GM19240 (cell line): ENCODE data around the gene NXPE4.
"Not testable (repeated sequence)": the region's sequence is repeated elsewhere in the genome, so short reads cannot be mapped to it uniquely, and the experiment has no call there.

ENCODE experiments used
- DNase-seq: peaks from one replicate; pipeline ENCODE4 v3.0.0; 2011; ENCODE audit warnings: low spot score; ENCODE audit not compliant: insufficient read length

Gene NXPE4

GRCh38 chr11:114595571-114595970, at the start of gene NXPE4:
Gene NXPE4 (minus strand): TSS chr11:114595786. CDS start chr11:114594759, 1,027 bp downstream.
- DNase-seq, result no peak

GRCh38 chr11:114639440-114639839, 43.9 kb upstream of the NXPE4 start:
- not testable (repeated sequence) for DNase-seq

- DNase-seq, result not testable (repeated sequence)
Measured at GRCh38 chr11:114631445-114631965, 35.9 kb upstream of the NXPE4 start.

- DNase-seq, result no peak
Measured at GRCh38 chr11:114625294-114625693, 29.7 kb upstream of the NXPE4 start.

- no peak for DNase-seq
Measured at GRCh38 chr11:114624455-114625207, 29.0 kb upstream of the NXPE4 start.

- DNase-seq, result no peak
Measured at GRCh38 chr11:114623720-114624119, 28.1 kb upstream of the NXPE4 start.

- no peak for DNase-seq
Measured at GRCh38 chr11:114622858-114623257, 27.3 kb upstream of the NXPE4 start.

- DNase-seq, result no peak
Measured at GRCh38 chr11:114621950-114622809, 26.6 kb upstream of the NXPE4 start.

GRCh38 chr11:114621072-114621471, 25.5 kb upstream of the NXPE4 start:
- no peak for DNase-seq

- DNase-seq, result no peak
Measured at GRCh38 chr11:114619659-114620173, 24.1 kb upstream of the NXPE4 start.

- DNase-seq, result no peak
Measured at GRCh38 chr11:114618139-114618538, 22.6 kb upstream of the NXPE4 start.

- DNase-seq, result no peak
Measured at GRCh38 chr11:114617157-114618124, 21.9 kb upstream of the NXPE4 start.

GRCh38 chr11:114616516-114616915, 20.9 kb upstream of the NXPE4 start:
- DNase-seq, result no peak

GRCh38 chr11:114615448-114616361, 20.1 kb upstream of the NXPE4 start:
- no peak for DNase-seq

- no peak for DNase-seq
Measured at GRCh38 chr11:114614127-114614720, 18.6 kb upstream of the NXPE4 start.

- DNase-seq, result not testable (repeated sequence)
Measured at GRCh38 chr11:114613094-114613493, 17.5 kb upstream of the NXPE4 start.

GRCh38 chr11:114612686-114613085, 17.1 kb upstream of the NXPE4 start:
- no peak for DNase-seq

- DNase-seq, result not testable (repeated sequence)
Measured at GRCh38 chr11:114612199-114612598, 16.6 kb upstream of the NXPE4 start.
